Mesodermal cell (in vitro differentiated cells): ENCODE results near the gene CACNA1A.
"Not testable (repeated sequence)": the region's sequence is repeated elsewhere in the genome, so short reads cannot be mapped to it uniquely, and the experiment has no call there.

Source experiments
- H3K27ac ChIP-seq: 2 replicates; pipeline ENCODE4 v1.7.0; 2013; ENCODE audit warnings: mild to moderate bottlenecking, low read depth, low read length, moderate library complexity; ENCODE audit not compliant: severe bottlenecking
- H3K36me3 ChIP-seq: 2 replicates; pipeline ENCODE4 v1.7.1; 2013; ENCODE audit warnings: mild to moderate bottlenecking, low read length, moderate library complexity; ENCODE audit not compliant: control insufficient read depth, insufficient read depth
- H3K4me1 ChIP-seq: one replicate; pipeline ENCODE4 v1.7.1; 2013; ENCODE audit warnings: mild to moderate bottlenecking, low read length; ENCODE audit not compliant: insufficient read depth, control insufficient read depth, poor library complexity, severe bottlenecking
- H3K4me3 ChIP-seq: 2 replicates; pipeline ENCODE4 v1.7.0; 2013; ENCODE audit warnings: low read length, control low read depth, mild to moderate bottlenecking; ENCODE audit not compliant: insufficient read depth, poor library complexity, severe bottlenecking; ENCODE audit errors: extremely low read depth
- H3K9me3 ChIP-seq: 2 replicates; pipeline ENCODE4 v1.7.1; 2013; ENCODE audit warnings: mild to moderate bottlenecking, low read length, moderate library complexity; ENCODE audit not compliant: control insufficient read depth
- WGBS, 2 experiments: methylation state at CpG; one replicate each; pipeline ENCODE4 v1.1.5; 2013; ENCODE audit warnings: missing lambda C conversion rate in 2 of 2; ENCODE audit not compliant: insufficient coverage in 2 of 2; 5-methylcytosine and 5-hydroxymethylcytosine counted together

CACNA1A gene

GRCh38 chr19:13277104-13277809 is 229.0 kb downstream of the CACNA1A start:
- WGBS, 2 experiments: 56 to 62% methylated on average over 12 to 14 of the region's 17 CpGs
- no peaks in the 10 kb centered on the region for H3K36me3 ChIP-seq

GRCh38 chr19:13275016-13275722 is 231.1 kb downstream of the CACNA1A start:
- WGBS, 2 experiments: 86 to 92% methylated on average over 8 of the region's 10 CpGs
- H3K9me3 ChIP-seq: peaks cover 11% of the 10 kb centered on the region
- H3K27ac ChIP-seq: no peak overlapping the region
- no peak overlapping the region for H3K4me3 ChIP-seq
- H3K36me3 ChIP-seq: no peaks in the 10 kb centered on the region
- no peaks in the 10 kb centered on the region for H3K4me1 ChIP-seq

More at GRCh38 chr19:13277104-13277809, 229.0 kb downstream of the CACNA1A start:
- H3K4me1 ChIP-seq: peaks cover 4% of the 10 kb centered on the region
- no peak overlapping the region for H3K27ac ChIP-seq
- no peak overlapping the region for H3K4me3 ChIP-seq
- peaks cover 2% of the 10 kb centered on the region for H3K9me3 ChIP-seq

- Histone ChIP-seq H3K4me1 (no peaks in the 10 kb centered on the region), H3K27ac (no peak overlapping the region), H3K36me3 (no peaks in the 10 kb centered on the region), H3K4me3 (no peak overlapping the region), H3K9me3 (peaks cover 11% of the 10 kb centered on the region)
- WGBS, 2 experiments: 93 to 99% methylated on average over 4 to 5 of the region's 5 CpGs
These were observed 235.7 kb downstream of the CACNA1A start for GRCh38 chr19:13270514-13271105.

- Histone ChIP-seq H3K27ac (no peak overlapping the region), H3K36me3 (no peaks in the 10 kb centered on the region), H3K9me3 (peaks cover 11% of the 10 kb centered on the region), H3K4me3 (no peak overlapping the region), H3K4me1 (no peaks in the 10 kb centered on the region)
- WGBS, 2 experiments: 96% methylated on average over 9 of the region's 10 CpGs
These were observed 236.9 kb downstream of the CACNA1A start for GRCh38 chr19:13269348-13269747.

GRCh38 chr19:13267889-13268288 is 238.4 kb downstream of the CACNA1A start:
- Histone ChIP-seq H3K36me3 (no peaks in the 10 kb centered on the region), H3K4me3 (no peak overlapping the region), H3K27ac (no peak overlapping the region), H3K9me3 (peaks cover 11% of the 10 kb centered on the region), H3K4me1 (no peaks in the 10 kb centered on the region)
- WGBS, 2 experiments: 83 to 84% methylated on average over 3 to 4 of the region's 4 CpGs

GRCh38 chr19:13267131-13267530 is 239.1 kb downstream of the CACNA1A start:
- Histone ChIP-seq H3K4me1 (no peaks in the 10 kb centered on the region), H3K27ac (no peak overlapping the region), H3K36me3 (no peaks in the 10 kb centered on the region), H3K9me3 (peaks cover 8% of the 10 kb centered on the region), H3K4me3 (no peak overlapping the region)
- WGBS, 2 experiments: 94 to 96% methylated on average over 7 to 15 of the region's 15 CpGs

- no peaks in the 10 kb centered on the region for H3K36me3 ChIP-seq
- no peak overlapping the region for H3K4me3 ChIP-seq
- H3K4me1 ChIP-seq: peaks cover 9% of the 10 kb centered on the region
- H3K9me3 ChIP-seq: no peaks in the 10 kb centered on the region
- 67 to 84% methylated on average over 7 to 8 of the region's 8 CpGs for WGBS, 2 experiments
- H3K27ac ChIP-seq: no peak overlapping the region
These were observed 243.8 kb downstream of the CACNA1A start for GRCh38 chr19:13262450-13262849.

GRCh38 chr19:13260883-13261653 is 245.2 kb downstream of the CACNA1A start:
- Histone ChIP-seq H3K9me3 (no peaks in the 10 kb centered on the region), H3K4me3 (no peak overlapping the region), H3K4me1 (peaks cover 9% of the 10 kb centered on the region), H3K36me3 (no peaks in the 10 kb centered on the region), H3K27ac (no peak overlapping the region)
- 59 to 79% methylated on average over 2 to 5 of the region's 9 CpGs for WGBS, 2 experiments

- Histone ChIP-seq H3K4me1 (peaks cover 9% of the 10 kb centered on the region), H3K9me3 (no peaks in the 10 kb centered on the region), H3K36me3 (no peaks in the 10 kb centered on the region), H3K4me3 (no peak overlapping the region), H3K27ac (no peak overlapping the region)
- WGBS, 2 experiments: 83% methylated on average over 1 of the region's 2 CpGs; no CpG with 5 or more reads in 1 of the 2 experiments
These were observed 249.4 kb downstream of the CACNA1A start for GRCh38 chr19:13256918-13257317.

- not testable (repeated sequence) for H3K9me3 ChIP-seq, H3K4me1 ChIP-seq, H3K4me3 ChIP-seq, H3K36me3 ChIP-seq, H3K27ac ChIP-seq
- WGBS, 2 experiments: no CpG with 5 or more reads among the region's 1 CpG
These were observed 249.9 kb downstream of the CACNA1A start for GRCh38 chr19:13256398-13256797.
